H1 (cell line): ENCODE results near the gene CDK5RAP2. TPM values are rescaled to one million over a fixed set of nuclear protein-coding genes. Genes with fewer than 3 reads are reported as not detected.
A peak's percentile ranks its signal among the peaks of the same experiment; 100 is the strongest.

ENCODE experiments used
- ASH2L ChIP-seq: fragments of 200-600, 300-600 bp; sonication (generic); IDR thresholded peaks from one replicate; pipeline ENCODE4 v1.7.1; 2017; ENCODE audit warnings: low read length
- BACH1 ChIP-seq: IDR thresholded peaks from 2 replicates; pipeline ENCODE4 v1.6.1; 2012; ENCODE audit warnings: low read length, improper control_type of control experiment
- CHD1 ChIP-seq: IDR thresholded peaks from 2 replicates; pipeline ENCODE4 v1.6.1; 2012; ENCODE audit warnings: low read depth, low read length, improper control_type of control experiment
- CTCF ChIP-seq, 3 experiments: IDR thresholded peaks; 1 replicate in 2 of 3; 2 replicates in 1 of 3; pipeline versions ENCODE4 v1.5.1 to v1.6.1; 2011; ENCODE audit warnings: low read length in 3 of 3, mild to moderate bottlenecking in 3 of 3, inconsistent platforms in 2 of 3, low read depth in 1 of 3, moderate library complexity in 1 of 3; ENCODE audit not compliant: insufficient read depth in 1 of 3; ENCODE audit errors: control extremely low read depth in 1 of 3
- E2F6 ChIP-seq: IDR thresholded peaks from 2 replicates; pipeline ENCODE4 v1.6.1; 2012; ENCODE audit warnings: inconsistent platforms
- EGR1 ChIP-seq: IDR thresholded peaks from 2 replicates; pipeline ENCODE4 v1.6.1; 2011; ENCODE audit warnings: low read depth, low read length, borderline replicate concordance
- EP300 ChIP-seq, 2 experiments: IDR thresholded peaks; 1 replicate in 1 of 2; 2 replicates in 1 of 2; pipeline ENCODE4 v1.6.1; 2011 to 2012; ENCODE audit warnings: low read depth in 2 of 2, low read length in 2 of 2, mild to moderate bottlenecking in 2 of 2, borderline replicate concordance in 1 of 2, inconsistent platforms in 1 of 2, moderate library complexity in 1 of 2
- GABPA ChIP-seq: IDR thresholded peaks from 2 replicates; pipeline ENCODE4 v1.6.1; 2011; ENCODE audit warnings: mild to moderate bottlenecking, low read length, moderate library complexity, borderline replicate concordance; ENCODE audit not compliant: insufficient read depth
- GTF2F1 ChIP-seq: IDR thresholded peaks from 2 replicates; pipeline ENCODE4 v1.6.1; 2012; ENCODE audit warnings: low read depth, low read length, improper control_type of control experiment, borderline replicate concordance
- HDAC6 ChIP-seq: IDR thresholded peaks from one replicate; pipeline ENCODE4 v1.7.1; 2012; ENCODE audit warnings: low read depth, mild to moderate bottlenecking, inconsistent platforms, low read length, moderate library complexity
- KDM1A ChIP-seq: fragments of 200-600, 300-600 bp; sonication (generic); IDR thresholded peaks from 2 replicates; pipeline ENCODE4 v1.7.1; 2016; ENCODE audit warnings: mild to moderate bottlenecking, low read length, borderline replicate concordance
- MAFK ChIP-seq: IDR thresholded peaks from 2 replicates; pipeline ENCODE4 v1.6.1; 2012; ENCODE audit warnings: low read depth, mild to moderate bottlenecking, improper control_type of control experiment, low read length
- NRF1 ChIP-seq: IDR thresholded peaks from 2 replicates; pipeline ENCODE4 v1.6.1; 2011; ENCODE audit warnings: mild to moderate bottlenecking, low read depth, low read length, improper control_type of control experiment
- PHF8 ChIP-seq: fragments of 200-600 bp; sonication (generic); conservative IDR thresholded peaks from 2 replicates; pipeline ENCODE4 v1.7.1; 2012; ENCODE audit warnings: low read depth, mild to moderate bottlenecking, inconsistent platforms, low read length, moderate library complexity
- POLR2A ChIP-seq, 2 experiments: IDR thresholded peaks; 1 replicate in 1 of 2; 2 replicates in 1 of 2; pipeline ENCODE4 v1.6.1; 2011; ENCODE audit warnings: low read depth in 2 of 2, low read length in 2 of 2, mild to moderate bottlenecking in 2 of 2; ENCODE audit errors: control extremely low read depth in 1 of 2
- RFX5 ChIP-seq: IDR thresholded peaks from 2 replicates; pipeline ENCODE4 v1.6.1; 2011; ENCODE audit warnings: low read depth, low read length, improper control_type of control experiment, borderline replicate concordance
- RXRA ChIP-seq: IDR thresholded peaks from 2 replicates; pipeline ENCODE4 v1.6.1; 2011; ENCODE audit warnings: low read depth, mild to moderate bottlenecking, low read length, moderate library complexity; ENCODE audit not compliant: insufficient read depth
- SAP30 ChIP-seq: fragments of 300-600 bp; sonication (generic); IDR thresholded peaks from 2 replicates; pipeline ENCODE4 v1.7.1; 2012; ENCODE audit warnings: low read length, moderate library complexity, mild to moderate bottlenecking, inconsistent platforms; ENCODE audit not compliant: insufficient read depth, insufficient replicate concordance
- SIX5 ChIP-seq: IDR thresholded peaks from 2 replicates; pipeline ENCODE4 v1.6.1; 2011; ENCODE audit warnings: mild to moderate bottlenecking, low read depth, low read length
- SP1 ChIP-seq: IDR thresholded peaks from 2 replicates; pipeline ENCODE4 v1.6.1; 2011; ENCODE audit warnings: low read depth, low read length
- SUZ12 ChIP-seq: fragments of 200-600 bp; sonication (generic); IDR thresholded peaks from 2 replicates; pipeline ENCODE4 v1.6.1; 2012; ENCODE audit warnings: mild to moderate bottlenecking, inconsistent platforms, low read length, moderate library complexity, mixed read lengths
- polyA plus RNA-seq, 7 experiments: library from polyadenylated mRNA; depleted of rRNA in 3 of 7; stranded (reverse) in 5 of 7; unstranded in 2 of 7; fragments of >200 nt in 5 of 7; fragments of 200-250 nt in 2 of 7; gene quantifications; 1 replicate in 5 of 7; 2 replicates in 1 of 7; 4 replicates in 1 of 7; pipeline versions ENCODE4 v1.2.1 to v1.2.3, GENCODE V29; 2011 to 2013; ENCODE audit warnings: missing spikeins in 2 of 7, mixed read lengths in 2 of 7
- total RNA-seq: library from RNA; stranded (reverse); fragmentation: NEBNext Ultra II Directional; extraction: Animal tissue kit (Norgen Biotek cat#: 25700); gene quantifications from 2 replicates; pipeline ENCODE4 v1.2.1, GENCODE V29; 2021

CDK5RAP2 gene
- total and polyA plus RNA-seq, 2 of the 8 experiments (the other 6 are each of a cell fraction or from before 2014, with no cell fraction given): 19.8 to 49.4 TPM

- TF ChIP-seq CTCF (IDR thresholded peaks at IDR 0.05; ENCODE audit: control extremely low read depth in 1 of 3, insufficient read depth in 1 of 3, low read depth in 1 of 3, low read length in 3 of 3): no peak
- no peak for TF ChIP-seq SAP30
- TF ChIP-seq SUZ12: no peak
- TF ChIP-seq EP300 (IDR thresholded peaks at IDR 0.05; ENCODE audit: borderline replicate concordance in 1 of 2, low read depth in 2 of 2, low read length in 2 of 2): peak in 1 of 2 experiments; percentile 39; a peak in 1 of 3 replicates
- no peak for TF ChIP-seq NRF1
- TF ChIP-seq PHF8: no peak
- TF ChIP-seq GABPA: no peak
- TF ChIP-seq CHD1: no peak
- TF ChIP-seq SP1: peak; percentile 50; the same call in 1 of the 2 replicates
- TF ChIP-seq GTF2F1: no peak
- peak; percentile 98 for TF ChIP-seq E2F6
- peak; percentile 59 for TF ChIP-seq ASH2L
- no peak for TF ChIP-seq HDAC6
- peak; percentile 34; the same call in 1 of the 2 replicates for TF ChIP-seq KDM1A
- no peak for TF ChIP-seq MAFK
- peak; percentile 73 for TF ChIP-seq SIX5
- TF ChIP-seq RXRA: no peak
- TF ChIP-seq RFX5: no peak
- peak; percentile 53 to 55; a peak in 2 of 3 replicates for TF ChIP-seq POLR2A (IDR thresholded peaks at IDR 0.05; ENCODE audit: control extremely low read depth in 1 of 2, low read depth in 2 of 2, low read length in 2 of 2)
- TF ChIP-seq BACH1: no peak
- TF ChIP-seq EGR1: no peak
Measured at GRCh38 chr9:120580051-120580896, at the start of gene CDK5RAP2 (continued).
